ENCODE measurements around the gene SPHK2.
"Not testable (repeated sequence)": the region's sequence is repeated elsewhere in the genome, so short reads cannot be mapped to it uniquely, and the experiment has no call there.

Gene SPHK2

DNA sequence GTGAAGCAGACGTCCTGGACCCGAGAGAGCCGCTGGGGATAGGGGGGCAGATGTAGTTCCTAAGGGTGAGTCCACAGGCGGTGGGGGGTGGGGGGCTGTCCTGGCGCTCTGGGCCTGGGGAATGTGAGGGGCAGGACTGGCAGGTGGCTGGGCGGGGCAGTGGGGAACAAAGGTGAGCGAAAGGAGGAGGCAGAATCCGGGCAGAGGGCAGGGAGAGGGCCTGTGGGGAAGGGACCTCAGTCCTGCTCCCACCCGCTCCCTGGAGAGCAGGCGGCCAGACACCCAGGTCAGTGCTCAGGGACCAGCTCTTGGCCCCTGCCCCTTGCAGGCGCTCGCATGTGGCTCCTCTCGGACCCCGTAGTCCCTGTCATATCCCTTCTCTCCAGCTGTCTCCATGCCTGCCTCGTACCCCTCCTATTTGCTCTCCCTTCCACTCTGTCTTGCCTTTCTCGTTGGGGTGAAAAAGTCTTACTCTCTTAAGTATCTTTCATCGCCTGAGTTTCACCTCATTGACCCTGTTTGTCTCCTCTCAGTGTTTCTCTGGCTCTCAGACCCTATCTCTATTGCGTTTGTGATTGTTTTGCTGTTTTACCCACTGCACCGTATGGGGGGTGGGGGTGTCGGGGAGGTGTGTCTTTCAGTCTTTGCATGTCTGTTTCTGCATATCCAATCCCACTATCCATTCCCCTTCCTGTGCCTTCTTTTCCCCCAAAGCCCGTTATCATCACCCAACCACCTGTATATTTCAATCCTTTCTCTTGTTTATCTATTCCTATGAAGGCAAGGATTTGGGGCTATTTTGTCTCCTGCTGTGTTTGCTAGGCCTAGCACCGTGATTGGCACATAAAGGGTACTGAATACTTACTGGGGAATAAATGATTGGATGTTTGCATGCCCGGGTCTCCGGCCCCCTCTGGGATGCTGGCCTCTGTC lies 5.8 kb downstream of the SPHK2 start:
- DNase-seq: no peak

DNA sequence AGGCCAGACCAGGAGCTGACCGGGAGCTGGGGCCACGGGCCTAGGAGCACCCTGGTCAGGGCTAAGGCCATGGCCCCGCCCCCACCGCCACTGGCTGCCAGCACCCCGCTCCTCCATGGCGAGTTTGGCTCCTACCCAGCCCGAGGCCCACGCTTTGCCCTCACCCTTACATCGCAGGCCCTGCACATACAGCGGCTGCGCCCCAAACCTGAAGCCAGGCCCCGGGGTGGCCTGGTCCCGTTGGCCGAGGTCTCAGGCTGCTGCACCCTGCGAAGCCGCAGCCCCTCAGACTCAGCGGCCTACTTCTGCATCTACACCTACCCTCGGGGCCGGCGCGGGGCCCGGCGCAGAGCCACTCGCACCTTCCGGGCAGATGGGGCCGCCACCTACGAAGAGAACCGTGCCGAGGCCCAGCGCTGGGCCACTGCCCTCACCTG lies 6.6 kb downstream of the SPHK2 start:
- no peak for DNase-seq

DNA sequence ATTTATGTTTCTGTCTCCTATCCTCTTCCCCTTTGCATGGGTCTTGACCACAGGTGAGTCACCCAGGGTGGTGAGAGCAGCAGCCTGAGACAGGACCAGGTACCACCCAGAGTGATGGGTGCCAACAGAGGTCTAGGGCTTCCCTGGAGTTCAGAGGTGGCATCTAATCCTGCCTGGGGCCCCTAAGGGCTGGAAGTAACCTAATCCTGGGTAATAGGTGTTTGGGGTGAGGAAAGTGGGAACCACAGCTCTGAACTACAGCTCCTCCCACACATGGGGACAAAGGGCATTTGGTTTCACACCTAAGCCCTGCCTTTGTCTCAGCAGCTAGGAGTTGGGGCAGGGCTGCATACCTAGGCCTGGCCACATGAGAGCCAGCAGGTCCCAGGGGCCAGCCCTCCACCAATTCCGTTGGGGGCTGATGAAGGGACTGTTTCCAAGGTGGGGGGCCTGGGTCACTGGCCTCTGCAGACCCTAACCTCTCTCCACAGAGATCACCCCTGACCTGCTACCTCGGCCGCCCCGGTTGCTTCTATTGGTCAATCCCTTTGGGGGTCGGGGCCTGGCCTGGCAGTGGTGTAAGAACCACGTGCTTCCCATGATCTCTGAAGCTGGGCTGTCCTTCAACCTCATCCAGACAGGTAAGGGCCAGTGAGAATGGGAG lies 8.0 kb downstream of the SPHK2 start:
- DNase-seq: no peak

DNA sequence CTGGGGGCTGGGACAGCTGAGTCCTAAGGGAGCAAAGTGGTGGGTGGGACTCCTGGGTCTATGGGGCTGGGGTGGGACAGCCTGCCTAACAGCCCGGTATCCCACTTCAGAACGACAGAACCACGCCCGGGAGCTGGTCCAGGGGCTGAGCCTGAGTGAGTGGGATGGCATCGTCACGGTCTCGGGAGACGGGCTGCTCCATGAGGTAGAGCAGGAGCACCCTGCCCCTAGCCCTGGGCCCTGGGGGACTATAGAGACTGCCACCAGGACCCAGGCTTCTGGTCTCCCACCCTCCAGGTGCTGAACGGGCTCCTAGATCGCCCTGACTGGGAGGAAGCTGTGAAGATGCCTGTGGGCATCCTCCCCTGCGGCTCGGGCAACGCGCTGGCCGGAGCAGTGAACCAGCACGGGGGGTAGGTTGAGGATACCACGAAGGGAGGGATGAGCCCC lies 8.6 kb downstream of the SPHK2 start:
- no peak for DNase-seq

DNA sequence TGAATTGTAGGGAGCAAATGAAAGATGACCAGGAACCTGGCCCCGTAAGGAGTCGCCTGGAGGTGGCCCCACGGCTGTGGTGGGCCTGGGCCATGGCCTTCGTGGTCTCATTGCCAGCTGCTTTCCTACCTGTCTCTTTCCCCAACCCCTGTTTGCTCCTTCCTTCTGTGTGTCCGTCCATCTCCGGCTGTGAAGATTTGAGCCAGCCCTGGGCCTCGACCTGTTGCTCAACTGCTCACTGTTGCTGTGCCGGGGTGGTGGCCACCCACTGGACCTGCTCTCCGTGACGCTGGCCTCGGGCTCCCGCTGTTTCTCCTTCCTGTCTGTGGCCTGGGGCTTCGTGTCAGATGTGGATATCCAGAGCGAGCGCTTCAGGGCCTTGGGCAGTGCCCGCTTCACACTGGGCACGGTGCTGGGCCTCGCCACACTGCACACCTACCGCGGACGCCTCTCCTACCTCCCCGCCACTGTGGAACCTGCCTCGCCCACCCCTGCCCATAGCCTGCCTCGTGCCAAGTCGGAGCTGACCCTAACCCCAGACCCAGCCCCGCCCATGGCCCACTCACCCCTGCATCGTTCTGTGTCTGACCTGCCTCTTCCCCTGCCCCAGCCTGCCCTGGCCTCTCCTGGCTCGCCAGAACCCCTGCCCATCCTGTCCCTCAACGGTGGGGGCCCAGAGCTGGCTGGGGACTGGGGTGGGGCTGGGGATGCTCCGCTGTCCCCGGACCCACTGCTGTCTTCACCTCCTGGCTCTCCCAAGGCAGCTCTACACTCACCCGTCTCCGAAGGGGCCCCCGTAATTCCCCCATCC lies 9.4 kb downstream of the SPHK2 start:
- no peak for DNase-seq

DNA sequence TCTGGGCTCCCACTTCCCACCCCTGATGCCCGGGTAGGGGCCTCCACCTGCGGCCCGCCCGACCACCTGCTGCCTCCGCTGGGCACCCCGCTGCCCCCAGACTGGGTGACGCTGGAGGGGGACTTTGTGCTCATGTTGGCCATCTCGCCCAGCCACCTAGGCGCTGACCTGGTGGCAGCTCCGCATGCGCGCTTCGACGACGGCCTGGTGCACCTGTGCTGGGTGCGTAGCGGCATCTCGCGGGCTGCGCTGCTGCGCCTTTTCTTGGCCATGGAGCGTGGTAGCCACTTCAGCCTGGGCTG lies 9.9 kb downstream of the SPHK2 start:
- DNase-seq: no peak

DNA sequence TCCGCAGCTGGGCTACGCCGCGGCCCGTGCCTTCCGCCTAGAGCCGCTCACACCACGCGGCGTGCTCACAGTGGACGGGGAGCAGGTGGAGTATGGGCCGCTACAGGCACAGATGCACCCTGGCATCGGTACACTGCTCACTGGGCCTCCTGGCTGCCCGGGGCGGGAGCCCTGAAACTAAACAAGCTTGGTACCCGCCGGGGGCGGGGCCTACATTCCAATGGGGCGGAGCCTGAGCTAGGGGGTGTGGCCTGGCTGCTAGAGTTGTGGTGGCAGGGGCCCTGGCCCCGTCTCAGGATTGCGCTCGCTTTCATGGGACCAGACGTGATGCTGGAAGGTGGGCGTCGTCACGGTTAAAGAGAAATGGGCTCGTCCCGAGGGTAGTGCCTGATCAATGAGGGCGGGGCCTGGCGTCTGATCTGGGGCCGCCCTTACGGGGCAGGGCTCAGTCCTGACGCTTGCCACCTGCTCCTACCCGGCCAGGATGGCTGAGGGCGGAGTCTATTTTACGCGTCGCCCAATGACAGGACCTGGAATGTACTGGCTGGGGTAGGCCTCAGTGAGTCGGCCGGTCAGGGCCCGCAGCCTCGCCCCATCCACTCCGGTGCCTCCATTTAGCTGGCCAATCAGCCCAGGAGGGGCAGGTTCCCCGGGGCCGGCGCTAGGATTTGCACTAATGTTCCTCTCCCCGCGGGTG lies 10.4 kb downstream of the SPHK2 start:
- DNase-seq: peak; percentile 57

DNA sequence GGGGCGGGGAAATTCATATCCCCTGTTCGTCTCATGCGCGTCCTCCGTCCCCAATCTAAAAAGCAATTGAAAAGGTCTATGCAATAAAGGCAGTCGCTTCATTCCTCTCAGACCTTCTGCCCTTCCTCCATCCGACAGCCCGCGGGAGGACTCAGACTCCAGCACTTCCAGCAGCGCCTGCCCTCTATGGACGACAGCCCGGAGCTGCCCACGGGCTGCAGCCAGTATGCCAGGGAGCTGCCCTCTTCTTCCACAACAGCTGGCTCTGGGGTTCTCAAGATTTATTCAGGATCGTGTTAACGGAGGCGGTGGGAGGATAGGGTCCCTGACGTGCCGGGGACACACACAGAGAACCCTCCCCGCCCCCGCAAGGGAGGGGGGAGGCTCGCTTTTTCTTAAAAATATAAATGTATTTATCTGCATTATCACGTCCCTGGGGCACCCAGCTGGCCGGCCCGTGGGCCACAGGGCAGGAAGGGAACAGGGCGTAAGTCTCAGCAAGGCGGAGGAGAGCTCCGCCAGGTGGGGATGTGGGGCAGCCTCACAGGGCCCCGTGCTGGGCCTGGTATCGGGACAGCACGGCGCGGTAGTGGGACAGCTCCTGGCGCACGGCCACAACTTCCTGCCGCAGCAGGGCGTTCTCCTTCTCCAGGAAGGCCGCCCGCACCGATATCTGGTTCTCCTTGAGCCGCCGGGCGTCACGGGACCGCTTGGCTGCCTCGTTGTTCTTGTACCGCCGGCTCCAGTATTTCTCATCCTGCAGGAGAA lies 11.2 kb downstream of the SPHK2 start:
- DNase-seq: peak; percentile 47

DNA sequence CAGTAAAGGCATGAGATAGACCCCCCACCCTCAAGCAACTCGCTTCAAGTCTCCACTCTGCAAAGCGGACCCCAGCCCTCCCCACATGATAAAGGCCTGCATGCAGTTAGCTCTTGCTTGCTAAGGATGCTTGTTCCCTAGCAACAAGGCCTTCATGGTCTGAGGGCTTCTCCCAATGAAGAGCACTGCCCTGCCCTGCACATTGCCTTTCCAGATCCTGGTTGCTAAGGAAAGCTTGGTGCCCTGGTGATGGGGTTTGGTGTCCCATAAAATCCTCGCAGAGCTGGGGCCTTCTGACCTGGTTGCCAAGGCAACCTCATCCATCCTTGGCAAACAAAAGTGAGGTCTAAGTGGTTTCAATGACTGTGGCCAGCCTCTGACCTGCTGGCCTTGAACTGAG lies 11.9 kb downstream of the SPHK2 start:
- no peak for DNase-seq

DNA sequence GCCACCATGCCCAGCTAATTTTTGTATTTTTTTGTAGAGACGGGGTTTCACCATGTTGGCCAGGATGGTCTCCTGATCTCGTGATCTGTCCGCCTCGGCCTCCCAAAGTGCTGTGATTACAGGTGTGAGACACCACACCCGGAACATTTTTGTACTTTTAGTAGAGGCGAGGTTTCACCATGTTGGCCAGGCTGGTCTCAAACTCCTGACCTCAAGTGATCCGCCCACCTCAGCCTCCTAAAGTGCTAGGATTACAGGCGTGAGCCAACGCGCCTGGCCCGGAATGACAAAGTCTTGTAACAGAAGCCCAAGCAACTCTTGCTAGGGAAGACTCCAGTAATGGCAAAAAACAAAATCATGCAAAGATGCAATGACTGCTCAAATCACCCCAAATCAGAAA lies 13.0 kb downstream of the SPHK2 start:
- not testable (repeated sequence) for DNase-seq

DNA sequence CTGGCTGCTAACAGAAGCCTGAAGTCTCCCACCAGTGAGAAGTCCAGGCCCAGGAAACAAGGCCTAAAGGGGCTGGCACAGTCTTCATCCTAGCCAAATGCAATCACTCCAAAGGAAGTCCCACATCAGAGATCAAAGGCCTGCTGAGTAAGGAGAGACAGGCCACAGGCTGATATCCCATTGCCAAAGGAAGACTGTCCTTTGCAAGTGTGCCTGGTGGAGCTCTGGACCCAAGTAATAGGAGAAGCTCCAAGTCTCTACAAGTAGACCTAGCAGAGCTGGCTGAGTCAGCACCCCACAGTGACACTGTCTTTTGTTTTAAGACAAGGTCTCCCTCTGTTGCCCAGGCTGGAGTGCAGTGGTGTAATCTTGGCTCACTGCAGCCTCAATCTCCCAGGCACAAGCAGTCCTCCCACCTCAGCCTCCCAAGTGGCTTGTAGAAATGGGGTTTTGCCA lies 13.4 kb downstream of the SPHK2 start:
- DNase-seq: no peak

DNA sequence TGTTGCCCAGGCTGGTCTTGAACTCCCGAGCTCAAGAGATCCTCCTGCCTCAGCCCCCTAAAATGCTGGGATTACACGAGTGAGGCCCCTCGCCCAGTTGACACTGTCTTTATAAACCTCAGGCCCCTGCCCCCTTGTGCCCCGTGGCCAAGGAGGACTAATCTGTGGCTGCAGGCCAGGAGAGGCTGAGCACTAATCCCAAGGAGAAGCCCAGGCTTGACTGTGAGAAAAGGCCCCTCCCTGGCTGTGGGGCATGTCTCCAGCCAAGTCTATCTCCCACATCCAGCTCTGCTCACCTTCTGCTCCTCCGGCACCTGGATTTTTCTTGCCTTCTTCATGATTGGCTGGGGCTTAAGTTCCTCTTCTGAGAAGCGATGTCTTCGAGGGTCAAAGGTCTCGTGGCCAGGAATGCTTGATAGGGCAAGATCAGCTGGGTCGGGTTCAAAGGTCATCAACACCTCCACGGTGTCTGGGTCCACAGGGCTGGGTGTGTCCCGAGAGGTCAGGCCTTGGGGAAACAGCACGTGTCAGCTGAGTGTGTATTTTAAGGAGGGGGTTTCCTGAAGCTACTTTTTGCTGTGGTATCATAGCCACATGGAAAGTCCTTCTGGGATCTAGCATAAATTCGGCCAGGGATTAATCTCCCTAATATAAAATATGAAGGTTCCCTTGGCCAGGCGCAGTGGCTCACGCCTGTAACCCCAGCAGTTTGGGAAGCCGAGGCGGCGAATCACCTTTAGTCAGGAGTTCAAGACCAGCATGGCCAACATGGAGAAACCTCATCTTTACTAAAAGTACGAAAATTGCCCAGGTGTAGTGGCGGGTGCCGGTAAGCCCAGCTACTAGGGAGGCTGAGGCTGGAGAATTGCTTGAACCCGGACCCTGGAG lies 14.1 kb downstream of the SPHK2 start:
- DNase-seq: no peak

DNA sequence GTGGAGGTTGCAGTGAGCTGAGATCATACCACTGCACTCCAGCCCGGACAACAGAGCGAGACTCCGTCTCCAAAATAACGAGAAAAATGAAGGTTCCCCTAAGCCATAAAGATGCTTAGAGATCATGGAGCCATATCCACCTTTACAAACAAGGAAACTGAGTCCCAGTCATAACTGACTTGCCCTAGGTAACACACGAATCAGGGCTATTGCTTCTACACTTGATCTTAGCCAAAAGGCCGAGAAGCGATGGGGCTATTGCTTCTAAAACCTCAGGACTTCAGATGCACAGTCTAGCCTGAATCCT lies 14.7 kb downstream of the SPHK2 start:
- DNase-seq: no peak

DNA sequence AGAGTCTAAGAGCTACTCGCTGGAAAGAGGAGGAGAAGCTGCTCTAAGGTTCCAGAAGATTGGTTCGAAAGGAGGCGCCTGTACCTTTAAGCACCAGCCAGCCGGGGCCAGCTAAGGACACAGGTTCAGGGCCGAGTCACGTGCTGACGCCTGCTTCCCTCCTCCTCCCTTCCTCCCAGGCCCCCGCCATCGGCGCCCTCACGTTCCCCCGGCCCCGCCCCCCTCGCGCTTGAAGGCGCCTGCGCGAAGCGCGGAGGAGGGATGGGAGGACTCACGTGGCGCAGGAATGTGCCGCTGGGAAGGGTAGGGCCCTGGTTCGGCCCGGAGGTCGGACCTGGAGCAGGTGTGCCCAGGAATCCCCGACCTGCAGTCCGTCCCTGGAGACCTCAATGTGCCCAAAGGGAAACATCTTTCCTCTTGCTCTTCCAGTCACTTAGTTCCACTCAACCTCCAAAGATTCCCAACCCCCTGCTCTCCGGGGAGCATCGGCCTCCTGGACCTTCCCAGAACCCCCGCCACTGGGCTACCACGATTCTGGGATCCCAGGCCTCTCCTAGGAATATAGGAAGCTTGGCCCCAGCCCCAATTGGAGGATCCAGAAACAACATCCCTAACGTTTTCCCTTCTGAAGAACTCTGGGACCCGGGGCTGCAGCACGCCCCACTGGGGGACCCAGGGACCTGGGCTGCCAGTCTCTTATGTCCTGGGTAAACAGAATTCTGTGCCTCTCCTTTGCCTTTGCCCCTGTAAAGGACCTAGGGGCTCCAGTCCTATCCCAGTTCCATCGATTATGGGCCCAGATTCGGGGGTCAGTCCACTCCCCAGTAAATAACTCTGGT lies 15.3 kb downstream of the SPHK2 start:
- DNase-seq: peak; percentile 92

DNA sequence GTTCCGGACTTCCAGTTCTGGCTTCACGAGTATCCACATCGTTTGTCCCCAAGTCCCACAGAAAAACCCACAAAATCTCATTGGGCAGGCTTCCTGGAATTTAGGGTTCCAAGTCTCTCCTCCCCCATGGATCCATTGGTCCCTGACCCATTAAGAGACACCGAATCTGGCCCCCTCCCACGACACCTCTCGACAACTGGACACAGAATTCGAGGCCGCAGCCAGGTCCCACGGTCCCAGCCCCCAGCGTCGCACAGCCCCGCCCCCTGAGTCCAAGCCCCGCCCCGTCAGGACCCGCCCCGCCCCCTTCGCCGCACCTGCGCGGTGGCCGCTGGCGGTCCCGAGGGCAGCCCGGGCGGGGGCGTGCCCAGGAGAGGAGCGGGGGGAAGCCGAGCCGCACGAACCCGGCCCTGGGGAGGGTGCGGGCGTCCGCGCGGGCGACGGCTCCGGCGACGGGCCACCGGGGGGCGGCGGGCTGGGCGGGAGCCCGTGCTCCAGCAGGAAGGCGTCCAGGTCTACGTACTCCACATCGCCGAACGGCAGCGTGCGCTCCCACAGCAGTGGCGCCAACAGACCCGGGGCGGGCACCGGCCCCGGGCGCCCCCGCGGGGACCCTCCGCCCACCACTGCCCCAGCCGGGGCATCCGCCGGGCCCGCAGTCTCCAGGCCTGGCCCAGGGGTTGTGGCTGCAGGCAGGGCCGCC lies 16.1 kb downstream of the SPHK2 start:
- peak; percentile 60 for DNase-seq

DNA sequence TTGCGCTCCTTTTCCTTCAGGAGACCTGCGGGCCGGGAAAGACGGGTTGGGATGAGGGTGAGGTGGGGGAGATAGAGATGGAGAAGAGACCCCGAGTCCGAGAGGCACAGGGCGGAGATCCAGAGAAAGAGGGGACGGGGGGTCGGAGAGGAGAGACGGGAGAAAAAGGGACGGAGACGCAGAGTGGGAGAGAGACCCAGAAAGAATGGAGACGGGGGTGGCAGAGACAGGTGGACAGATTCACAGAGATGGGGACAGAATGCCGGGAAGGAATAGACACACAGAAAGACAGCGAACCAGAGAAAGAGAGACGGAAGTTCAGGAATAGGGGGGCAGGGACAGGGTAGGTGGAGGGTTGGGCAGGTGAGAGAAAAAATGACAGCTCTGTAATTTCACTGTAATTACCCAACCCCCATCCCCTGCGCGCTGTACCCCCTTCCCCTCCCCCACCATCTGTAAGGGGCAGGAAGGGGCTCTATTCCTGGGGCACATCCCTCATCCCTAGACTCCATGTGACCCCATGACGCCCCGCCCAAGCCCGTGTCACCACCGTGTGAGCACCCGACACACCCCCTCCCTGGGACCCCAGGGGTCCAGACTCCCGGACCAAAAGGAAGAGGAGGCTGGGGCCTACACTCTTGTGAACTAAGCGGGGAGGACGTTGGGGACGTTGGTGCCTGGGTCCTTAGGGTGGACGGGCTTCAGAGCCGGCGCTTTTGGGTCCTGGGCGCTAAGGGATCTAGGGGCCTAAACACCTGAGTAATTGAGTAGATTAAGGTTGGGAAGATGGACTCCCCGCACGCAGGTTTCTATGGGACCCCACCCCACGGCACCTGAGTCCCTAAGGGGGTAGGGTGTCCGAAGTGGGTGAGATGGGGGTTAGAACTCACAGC lies 16.9 kb downstream of the SPHK2 start:
- no peak for DNase-seq

DNA sequence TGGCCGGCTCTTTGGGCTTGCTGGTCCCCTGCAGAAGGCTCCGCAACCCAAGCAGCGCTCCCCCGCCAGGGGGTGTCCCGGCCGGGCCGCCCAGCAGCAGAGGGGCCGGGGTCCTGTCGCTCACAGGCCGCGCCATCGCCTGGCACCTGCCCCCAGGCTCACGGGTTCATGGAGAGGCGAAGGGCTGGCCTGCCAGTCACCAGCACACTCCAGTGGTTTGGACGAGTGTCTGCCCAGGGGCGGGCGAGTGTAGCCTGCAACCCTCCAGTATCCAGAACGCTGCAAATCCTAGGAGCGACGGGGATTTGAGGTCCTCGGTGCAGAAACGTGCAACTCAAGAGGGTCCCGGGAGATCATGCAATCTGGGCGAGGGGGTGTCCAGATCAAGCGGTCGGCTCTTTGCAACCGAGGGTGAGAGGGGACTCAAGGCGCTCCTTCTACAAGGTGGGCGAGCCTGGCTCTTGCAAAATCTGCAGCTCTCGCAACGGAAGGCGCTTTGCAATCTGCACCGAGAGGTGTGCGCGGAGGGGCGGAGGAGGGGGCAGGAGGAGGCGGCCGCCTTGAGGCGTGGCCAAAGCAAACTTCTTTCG lies 17.6 kb downstream of the SPHK2 start, which contains the start of gene DBP:
Gene DBP (minus strand): TSS at position 521 of the 590 bp plus-strand sequence. CDS start 385 bp downstream, at position 136.
- no peak for DNase-seq

DNA sequence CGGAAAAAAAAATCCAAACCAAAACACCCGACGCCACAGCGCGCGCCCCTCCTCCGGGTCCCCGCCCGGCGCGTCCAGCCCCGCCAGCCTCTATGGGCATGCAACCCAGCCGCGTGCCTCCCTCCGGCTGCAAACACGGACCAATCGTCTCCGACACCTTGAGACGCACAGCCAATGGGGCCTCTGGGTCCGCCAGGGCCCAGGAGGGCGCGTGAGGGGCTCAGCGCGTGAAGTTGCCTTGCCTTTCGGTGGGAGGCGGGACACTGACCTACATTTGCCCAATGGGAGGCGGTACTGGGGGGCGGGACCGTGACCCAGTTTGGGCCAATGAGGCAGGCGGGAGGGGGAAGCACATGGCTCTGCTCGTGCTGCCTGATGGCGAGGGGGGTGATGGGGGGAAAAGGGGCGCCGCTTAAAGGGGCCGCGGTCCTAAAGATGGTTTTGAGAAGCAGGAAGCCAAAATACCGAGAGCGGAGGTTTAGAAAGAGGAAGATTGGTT lies 18.2 kb downstream of the SPHK2 start:
- peak; percentile 97 for DNase-seq

Measured in retina (tissue), 1 donor.